ENCODE data around the gene PEPD.
A peak's percentile ranks its signal among the peaks of the same experiment; 100 is the strongest.

The PEPD gene

GRCh38 chr19:33459222-33460090, 62.1 kb downstream of the PEPD start:
- no peak for DNase-seq

GRCh38 chr19:33458807-33459206, 62.8 kb downstream of the PEPD start:
- DNase-seq, result no peak

DNA sequence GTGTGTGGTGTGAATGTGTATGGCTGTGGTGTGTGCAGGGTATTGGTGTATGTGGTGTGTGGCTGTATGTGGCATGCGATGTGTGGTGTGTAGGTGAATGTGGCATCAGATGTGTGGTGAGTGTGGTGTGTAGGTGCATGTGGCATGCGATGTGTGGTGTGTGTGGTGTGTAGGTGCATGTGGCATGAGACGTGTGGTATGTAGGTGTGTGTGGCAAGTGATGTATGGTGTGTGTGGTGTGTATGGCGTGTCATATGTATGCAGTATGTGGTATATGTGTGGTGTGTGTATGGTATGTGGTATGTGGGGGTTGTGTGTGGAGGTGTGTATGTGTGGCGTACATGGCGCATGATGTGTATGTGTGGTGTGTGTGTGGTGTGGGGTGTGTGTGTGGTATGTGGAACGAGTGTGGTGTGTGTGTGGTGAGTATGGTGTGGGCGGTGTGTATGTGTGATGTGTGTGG, 63.4 kb downstream of the PEPD start:
- no peak for DNase-seq

DNA sequence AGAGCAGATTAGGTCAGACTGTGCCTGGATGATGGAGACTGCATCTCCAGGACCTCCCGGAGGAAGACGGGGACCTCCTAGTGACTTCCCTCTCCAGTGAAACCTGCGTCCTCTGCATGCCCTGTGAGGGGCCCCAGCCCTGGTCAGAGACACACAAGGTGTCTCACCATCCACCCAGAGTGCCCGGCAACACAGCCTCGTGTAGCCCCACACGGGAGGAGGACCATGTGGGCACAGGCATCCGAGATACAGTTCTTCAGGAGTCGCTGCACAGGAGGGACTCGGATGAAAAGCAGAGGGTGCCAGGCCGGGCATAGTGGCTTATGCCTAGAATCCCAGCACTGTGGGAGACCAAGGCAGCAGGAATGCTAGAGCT, 64.8 kb downstream of the PEPD start:
- DNase-seq, result no peak

DNA sequence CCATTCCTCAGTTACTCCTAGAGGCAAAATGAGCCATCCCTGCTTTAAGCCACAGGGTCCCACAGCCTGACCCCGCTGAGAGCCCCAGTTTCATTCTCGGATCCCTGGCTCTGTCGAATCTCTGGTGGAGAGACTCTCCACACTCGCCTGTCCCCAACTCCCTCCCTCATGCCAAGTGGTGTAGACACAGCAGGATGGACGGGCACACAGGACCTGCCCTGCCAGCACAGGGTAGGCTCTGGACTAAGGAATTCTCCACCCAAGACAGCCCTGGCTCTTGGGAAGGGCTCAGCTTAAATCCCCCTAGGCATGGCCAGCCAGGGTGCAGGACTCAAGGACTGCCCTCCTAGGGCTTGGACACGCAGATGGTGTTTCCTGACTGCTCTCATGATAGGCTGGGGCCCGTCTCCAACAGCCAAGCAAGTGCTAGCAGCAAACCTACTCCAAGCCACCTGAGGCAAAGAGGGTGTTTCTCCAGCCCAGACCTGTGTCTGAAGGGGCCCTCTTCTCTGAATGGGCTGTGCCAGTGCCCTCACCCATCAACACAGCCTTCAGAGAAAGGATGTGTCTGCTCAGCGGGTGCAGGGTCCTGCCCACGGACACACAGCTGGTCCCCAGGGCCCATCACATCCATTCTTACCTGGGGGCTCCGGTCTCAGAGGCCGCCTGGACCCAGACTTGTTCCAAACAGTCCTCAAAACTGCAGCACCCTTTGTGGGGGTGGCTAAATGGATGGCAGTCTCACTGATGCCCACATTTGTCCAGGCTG, 65.3 kb downstream of the PEPD start:
- DNase-seq, result no peak

DNA sequence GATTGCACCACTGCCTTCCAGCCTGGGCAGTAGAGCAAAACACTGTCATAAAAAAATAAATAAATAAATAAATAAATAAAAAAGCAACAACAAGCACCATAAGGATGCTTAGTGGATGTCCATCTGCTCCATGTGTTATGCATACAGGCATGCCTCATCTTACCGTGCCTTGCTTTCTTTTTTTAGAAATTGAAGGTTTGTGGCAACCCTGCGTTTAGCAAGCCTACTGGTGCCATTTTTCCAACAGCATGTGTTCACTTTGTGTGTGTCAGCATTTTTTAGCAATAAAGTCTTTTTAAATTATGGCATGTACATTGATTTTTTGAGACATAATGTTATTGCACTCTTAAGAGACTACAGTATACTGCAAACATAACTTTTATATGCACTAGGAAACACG, 68.3 kb downstream of the PEPD start:
- no peak for DNase-seq

GRCh38 chr19:33450689-33451088, 70.9 kb downstream of the PEPD start:
- DNase-seq, result no peak

DNA sequence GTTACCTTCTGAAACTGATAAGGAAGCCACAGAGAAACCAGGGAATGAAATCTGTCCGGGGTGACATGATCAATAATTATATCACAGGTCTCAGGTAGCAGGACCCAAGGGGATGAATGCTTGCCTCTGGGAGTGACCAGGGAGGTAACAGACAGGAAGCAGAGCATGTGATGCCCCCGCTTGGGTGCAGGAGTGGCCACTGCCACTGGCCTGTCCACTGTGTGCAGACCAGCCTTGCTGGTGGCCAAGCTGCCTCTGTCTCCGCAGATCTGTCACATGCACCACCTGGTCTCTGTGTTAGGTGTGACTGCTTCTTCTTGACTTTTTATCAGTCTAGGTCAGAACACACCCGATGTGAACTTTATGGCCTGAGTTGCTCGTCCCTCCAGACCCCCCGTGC, 71.8 kb downstream of the PEPD start:
- DNase-seq, result no peak

DNA sequence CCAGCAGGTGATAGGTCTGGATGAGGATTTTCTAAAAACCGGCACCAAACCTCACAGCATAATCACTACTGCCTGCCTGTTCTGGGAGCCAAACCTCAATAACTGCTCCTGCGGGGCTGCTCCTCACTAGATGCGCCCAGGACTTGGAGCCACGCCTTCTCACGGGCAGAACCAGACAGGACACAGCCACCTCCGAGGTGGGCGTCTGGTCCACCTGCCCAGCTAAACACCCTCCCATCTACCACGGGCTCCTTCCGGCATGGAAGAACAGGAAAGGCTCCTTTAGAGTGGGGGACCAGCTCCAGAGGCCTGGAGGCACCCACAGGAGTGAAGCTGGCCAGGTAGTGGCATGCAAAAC, 73.5 kb downstream of the PEPD start:
- no peak for DNase-seq

DNA sequence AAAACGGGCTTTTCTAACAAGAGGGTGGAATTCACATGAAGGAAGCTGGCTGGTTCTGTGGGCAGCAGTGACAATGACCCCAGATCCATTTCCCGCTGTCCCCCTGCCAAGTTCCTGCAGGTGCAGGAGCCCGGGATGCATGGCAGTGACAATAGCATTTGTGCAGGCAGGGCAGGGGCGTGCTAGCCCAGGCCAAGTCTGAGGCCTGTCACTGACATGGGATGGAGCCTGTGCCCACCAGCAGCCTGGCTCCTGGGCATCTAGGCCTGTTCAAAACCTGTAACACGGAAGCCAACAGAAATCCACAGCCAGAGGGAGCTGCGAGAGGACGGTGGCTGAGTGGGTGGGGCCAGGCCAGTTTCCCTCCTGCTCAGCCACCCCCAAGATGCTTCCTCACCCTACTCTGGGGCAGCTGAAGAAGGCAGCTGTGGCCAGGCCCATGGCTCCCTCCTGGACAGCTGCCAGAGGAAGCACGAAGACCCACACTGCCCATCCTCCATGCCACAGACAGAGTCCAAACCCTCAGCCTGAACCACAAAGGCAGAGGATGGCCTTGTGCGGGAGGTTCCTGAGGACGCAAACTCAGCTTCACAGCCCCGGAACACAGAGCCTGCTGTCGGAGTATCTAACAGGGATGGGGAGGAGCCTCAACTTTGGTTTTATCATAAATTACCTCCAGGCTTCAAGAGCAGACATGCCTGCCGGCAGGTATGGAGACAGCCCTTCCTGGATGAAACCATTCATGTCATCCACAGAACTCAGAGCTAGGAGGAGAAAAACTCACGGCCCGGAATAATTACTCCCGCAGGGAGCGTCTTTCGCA, 74.0 kb downstream of the PEPD start:
- DNase-seq, result peak in 3 of 56 donors; percentile 9 to 38 (median 23)

DNA sequence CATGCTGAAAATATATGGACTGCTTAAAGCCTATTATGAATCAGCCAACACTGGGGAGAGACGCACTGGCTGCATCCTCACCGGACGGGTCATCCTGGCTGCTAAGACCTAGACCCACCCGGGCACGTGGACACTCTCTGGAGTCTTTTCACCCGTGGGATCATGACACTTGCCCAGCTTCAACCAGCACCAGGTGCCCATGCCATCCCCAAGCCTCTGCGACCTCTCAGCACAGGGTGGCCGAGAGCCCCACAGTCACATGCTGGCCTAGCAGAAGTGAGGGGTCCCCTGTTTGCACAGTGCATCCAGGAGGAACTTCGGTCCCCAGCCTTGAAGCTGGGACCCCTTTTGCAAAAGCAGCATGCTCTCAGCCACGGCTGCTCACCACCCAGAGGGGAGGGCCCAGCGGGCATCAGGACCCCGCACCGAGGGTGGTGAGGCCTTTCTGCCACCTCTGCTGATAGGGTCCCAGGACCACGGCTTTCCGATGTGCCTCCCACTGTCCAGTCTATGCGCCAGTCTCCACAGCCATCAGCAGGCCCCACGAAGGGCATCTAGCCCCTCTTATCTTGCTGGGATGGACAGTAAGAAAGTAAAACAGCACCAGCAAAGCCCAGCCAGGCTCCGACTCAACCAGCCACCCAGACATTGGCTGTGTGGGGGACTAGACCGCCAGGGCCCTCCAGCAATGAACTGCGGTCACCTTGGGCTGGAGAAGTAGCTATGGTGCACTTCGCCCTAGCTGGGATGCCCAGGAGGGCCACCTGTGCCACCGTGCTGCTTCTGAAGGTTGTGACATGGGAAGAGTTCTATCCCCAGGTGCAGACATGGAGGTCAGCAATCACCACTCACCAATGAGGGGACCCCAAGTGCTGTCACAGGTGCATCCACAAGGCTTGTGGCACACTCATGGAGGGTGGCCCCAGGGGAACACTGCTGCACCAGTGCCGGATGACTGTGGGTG, 75.0 kb downstream of the PEPD start:
- DNase-seq, result no peak

GRCh38 chr19:33445442-33446329, 75.9 kb downstream of the PEPD start:
- DNase-seq, result no peak

GRCh38 chr19:33444562-33445441, 76.8 kb downstream of the PEPD start:
- no peak for DNase-seq

GRCh38 chr19:33443638-33444561, 77.7 kb downstream of the PEPD start:
- no peak for DNase-seq

DNA sequence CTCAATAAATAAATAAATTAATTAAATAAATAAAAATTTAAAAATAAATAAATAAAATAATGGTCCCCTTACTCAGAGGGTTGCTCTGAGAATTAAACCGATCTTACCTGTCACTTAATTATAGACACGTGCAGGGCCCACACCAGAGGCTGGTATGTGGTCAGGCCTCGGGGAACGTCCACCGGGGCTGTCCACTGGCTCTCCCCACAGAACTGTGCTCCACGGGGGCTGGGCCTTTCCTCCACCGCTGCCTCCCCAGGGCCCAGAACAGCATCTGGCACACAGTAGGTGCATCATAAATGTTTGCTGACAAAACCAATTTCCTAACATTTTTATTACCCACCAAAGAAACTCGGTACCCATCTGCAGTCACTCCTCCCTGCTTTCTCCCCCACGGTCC, 78.9 kb downstream of the PEPD start:
- DNase-seq, result no peak

DNA sequence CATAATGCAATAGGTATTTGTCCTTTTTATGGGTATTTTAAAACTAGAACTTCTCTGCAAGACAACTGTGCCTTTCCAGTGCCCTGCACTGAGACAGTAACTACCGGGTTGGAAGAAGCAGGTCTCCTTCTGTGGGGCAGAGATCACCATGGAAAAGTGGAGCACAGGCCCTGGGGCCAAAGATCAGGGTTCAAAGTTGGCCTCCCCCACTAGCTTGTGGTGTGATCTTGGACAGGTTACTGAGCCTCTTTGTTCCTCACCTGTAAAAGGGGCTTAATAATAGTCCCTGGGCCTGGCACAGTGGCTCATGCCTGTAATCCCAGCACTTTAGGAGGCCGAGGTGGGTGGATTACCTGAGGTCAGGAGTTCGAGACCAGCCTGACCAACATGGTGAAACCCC, 79.8 kb downstream of the PEPD start:
- no peak for DNase-seq

DNA sequence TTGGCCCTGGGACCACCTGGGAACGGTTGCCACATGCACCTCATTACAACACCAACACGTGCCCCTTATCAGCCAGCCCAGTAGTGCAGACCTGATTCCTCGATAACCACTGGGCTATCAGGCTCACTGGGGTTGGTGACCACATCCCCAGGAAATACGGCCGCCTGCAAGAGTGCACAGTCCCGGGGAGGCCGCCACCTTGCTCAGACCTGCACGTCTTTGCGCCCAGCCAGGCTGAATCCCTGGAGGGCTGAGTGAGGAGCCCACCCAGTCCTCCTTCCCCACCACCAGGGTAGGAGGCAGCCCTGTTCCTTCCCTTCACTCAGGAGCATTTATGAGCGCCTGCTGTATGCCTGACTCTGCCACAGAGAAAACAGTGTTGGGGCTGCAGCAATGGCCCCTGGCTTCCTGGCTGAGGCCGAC, 80.3 kb downstream of the PEPD start:
- DNase-seq, result no peak
